OCI-LY7 (cell line): Measurements from ENCODE around the gene SASH1. TPM values are rescaled to one million over a fixed set of nuclear protein-coding genes. Genes with fewer than 3 reads are reported as not detected.

Source experiments
- BruUV-seq: library from RNA; stranded (reverse); fragments of 400-500 nt; replicated peaks from 2 replicates; lab custom pipeline; 2021; lab: Mats Ljungman, UMichigan
- CTCF ChIA-PET: fragments of 300-600 bp; sonication (Branson Sonifier 250); formaldehyde crosslinking; loops from one replicate; lab custom pipeline; 2022; ENCODE audit warnings: antibody characterized with exemption; ENCODE audit not compliant: unreplicated experiment; lab: Charles Lee
- POLR2A ChIA-PET: fragments of 300-600 bp; sonication (Branson Sonifier 250); formaldehyde crosslinking; loops from one replicate; lab custom pipeline; 2022; ENCODE audit warnings: antibody characterized with exemption; lab: Charles Lee
- DNase-seq: peaks from one replicate; pipeline ENCODE4 v3.0.0-alpha.2; 2015; ENCODE audit warnings: low spot score
- H2AFZ ChIP-seq: fragments of 200-600 bp; sonication (generic), shearing (Covaris generic); 2 replicates; pipeline ENCODE4 v1.6.1; 2014; ENCODE audit warnings: mild to moderate bottlenecking, antibody characterized with exemption, low read length, moderate library complexity
- H3K27ac ChIP-seq: fragments of 200-600 bp; sonication (generic); 2 replicates; pipeline ENCODE4 v1.5.1; 2014; ENCODE audit warnings: mixed run types, low read depth, mild to moderate bottlenecking, moderate library complexity, low read length, inconsistent platforms; ENCODE audit not compliant: poor library complexity, severe bottlenecking
- H3K36me3 ChIP-seq: fragments of 200-600 bp; sonication (generic); 2 replicates; pipeline ENCODE4 v1.6.1; 2014; ENCODE audit warnings: mild to moderate bottlenecking, antibody characterized with exemption, low read length, moderate library complexity, mixed read lengths; ENCODE audit not compliant: insufficient read depth
- H3K4me1 ChIP-seq: fragments of 200-600 bp; sonication (generic); 2 replicates; pipeline ENCODE4 v1.5.1; 2014; ENCODE audit warnings: mild to moderate bottlenecking, low read length; ENCODE audit not compliant: insufficient read depth, poor library complexity, severe bottlenecking
- H3K4me2 ChIP-seq: fragments of 200-600 bp; sonication (generic); 2 replicates; pipeline ENCODE4 v1.6.1; 2014; ENCODE audit warnings: mild to moderate bottlenecking, low read length
- H3K4me3 ChIP-seq: fragments of 200-600 bp; sonication (generic); 2 replicates; pipeline ENCODE4 v1.5.1; 2014; ENCODE audit warnings: mild to moderate bottlenecking, low read depth, low read length; ENCODE audit not compliant: poor library complexity, severe bottlenecking
- H3K79me2 ChIP-seq: fragments of 200-600 bp; sonication (generic); 2 replicates; pipeline ENCODE4 v1.6.1; 2016; ENCODE audit warnings: low read depth, mild to moderate bottlenecking, low read length, moderate library complexity, mixed read lengths; ENCODE audit not compliant: insufficient read depth
- H3K9me2 ChIP-seq: fragments of 200-600 bp; sonication (generic); 2 replicates; pipeline ENCODE4 v1.6.1; 2016; ENCODE audit warnings: mild to moderate bottlenecking, low read length, mixed read lengths; ENCODE audit not compliant: insufficient read depth
- H3K9me3 ChIP-seq: fragments of 200-600 bp; sonication (generic); 2 replicates; pipeline ENCODE4 v1.6.1; 2014; ENCODE audit warnings: mild to moderate bottlenecking, mixed run types, low read length, mixed read lengths
- H4K20me1 ChIP-seq: fragments of 200-600 bp; sonication (generic); 2 replicates; pipeline ENCODE4 v1.6.1; 2014; ENCODE audit warnings: mild to moderate bottlenecking, antibody characterized with exemption, low read length, moderate library complexity, mixed read lengths; ENCODE audit not compliant: insufficient read depth
- CTCF ChIP-seq: fragments of 200-600 bp; sonication (generic); conservative IDR thresholded peaks from 2 replicates; pipeline ENCODE4 v1.5.1; 2014; ENCODE audit warnings: mild to moderate bottlenecking, antibody characterized with exemption, low read length, moderate library complexity, mixed read lengths
- EZH2phosphoT487 ChIP-seq: fragments of 200-600 bp; sonication (generic); IDR thresholded peaks from 2 replicates; pipeline ENCODE4 v1.6.1; 2018; ENCODE audit warnings: low read depth, borderline replicate concordance, mild to moderate bottlenecking, mixed run types, antibody characterized with exemption, low read length, moderate library complexity, mixed read lengths
- intact Hi-C: fragments of 100-400 bp; cut with micrococcal nuclease; formaldehyde crosslinking; loops from one replicate; pipeline ENCODE4 v1.10.0; 2022; ENCODE audit not compliant: unreplicated experiment
- total RNA-seq, 2 experiments: library from RNA; depleted of rRNA in 1 of 2; stranded (reverse); fragments of >200 nt in 1 of 2; shearing (Covaris generic) in 1 of 2; gene quantifications; 2 replicates each; pipeline ENCODE4 v1.2.3, GENCODE V29; 2014 to 2022

The SASH1 gene
- total RNA-seq, 2 experiments from 2014 or later: not detected

DNA sequence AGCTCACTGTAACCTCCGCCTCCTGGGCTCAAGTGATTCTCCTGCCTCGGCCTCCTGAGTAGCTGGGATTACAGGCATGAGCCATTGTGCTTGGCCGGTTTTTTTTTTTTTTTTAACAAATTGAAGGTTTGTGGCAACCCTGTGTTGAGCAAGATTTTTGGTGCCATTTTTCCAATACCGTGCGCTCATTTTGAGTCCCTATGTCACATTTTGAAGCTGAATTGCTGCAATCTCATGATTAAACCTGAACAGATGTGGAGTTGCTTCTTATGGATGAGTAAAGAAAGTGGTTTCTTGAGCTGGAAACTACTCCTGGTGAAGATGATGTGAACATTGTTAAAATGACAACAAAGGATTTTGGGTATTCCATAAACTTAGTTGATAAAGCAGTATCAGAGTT, 16.6 kb downstream of the SASH1 start:
- DNase-seq: no peak
- H3K79me2 ChIP-seq: no peaks in the 10 kb centered on the region
- no peak overlapping the region for H3K4me2 ChIP-seq
- H3K4me3 ChIP-seq: no peak overlapping the region
- no peaks in the 10 kb centered on the region for H3K36me3 ChIP-seq
- POLR2A ChIA-PET: no interaction called here
- intact Hi-C loops: no loop called here
- H2AFZ ChIP-seq: no peak overlapping the region
- TF ChIP-seq CTCF (no peak), EZH2phosphoT487 (no peak)
- H3K9me3 ChIP-seq: no peaks in the 10 kb centered on the region
- H3K9me2 ChIP-seq: no peaks in the 10 kb centered on the region
- CTCF ChIA-PET: no interaction called here
- BruUV-seq: no TSS peak
- H3K4me1 ChIP-seq: no peaks in the 10 kb centered on the region
- no peak overlapping the region for H3K27ac ChIP-seq
- no peaks in the 10 kb centered on the region for H4K20me1 ChIP-seq

- H3K4me2 ChIP-seq: no peak overlapping the region
- no peaks in the 10 kb centered on the region for H3K4me1 ChIP-seq
- intact Hi-C loops: no loop called here
- H3K79me2 ChIP-seq: no peaks in the 10 kb centered on the region
- no peak overlapping the region for H3K27ac ChIP-seq
- H2AFZ ChIP-seq: no peak overlapping the region
- TF ChIP-seq EZH2phosphoT487: no peak
- TF ChIP-seq CTCF: no peak
- no peaks in the 10 kb centered on the region for H3K9me3 ChIP-seq
- POLR2A ChIA-PET: no interaction called here
- no TSS peak for BruUV-seq
- H3K36me3 ChIP-seq: no peaks in the 10 kb centered on the region
- H3K4me3 ChIP-seq: no peak overlapping the region
- CTCF ChIA-PET: no interaction called here
- H3K9me2 ChIP-seq: no peaks in the 10 kb centered on the region
- no peak for DNase-seq
- no peaks in the 10 kb centered on the region for H4K20me1 ChIP-seq
Observed at GRCh38 chr6:148364056-148364824, 21.6 kb downstream of the SASH1 start.

DNA sequence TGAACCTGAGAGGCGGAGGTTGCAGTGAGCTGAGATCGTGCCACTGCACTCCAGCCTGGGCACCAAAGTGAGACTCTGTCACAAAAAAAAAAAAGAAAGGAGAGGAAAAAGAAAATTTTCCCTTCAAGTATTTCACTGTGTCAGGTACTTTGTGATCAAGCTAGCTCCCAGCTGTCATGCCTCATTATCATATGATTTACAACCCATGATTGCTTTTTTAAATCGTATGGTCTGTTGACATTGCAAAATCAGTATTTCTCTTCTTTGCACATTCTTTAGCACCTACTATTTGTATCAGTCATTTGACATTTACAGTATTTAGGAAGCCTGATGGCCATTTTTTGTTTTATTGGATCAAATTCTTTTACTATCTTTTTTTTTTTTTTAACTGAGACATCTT, 22.4 kb downstream of the SASH1 start:
- POLR2A ChIA-PET: interaction anchor here (0.7 kb wide), 1 partner anchor 298 kb away, joined by 3 read pairs; no protein-coding TSS in a partner anchor
- intact Hi-C loops: no loop called here
- Histone ChIP-seq H3K4me1 (no peaks in the 10 kb centered on the region), H3K4me3 (no peak overlapping the region), H3K36me3 (no peaks in the 10 kb centered on the region), H4K20me1 (no peaks in the 10 kb centered on the region), H3K4me2 (no peak overlapping the region), H3K27ac (no peak overlapping the region), H3K9me2 (no peaks in the 10 kb centered on the region), H2AFZ (no peak overlapping the region), H3K79me2 (no peaks in the 10 kb centered on the region), H3K9me3 (no peaks in the 10 kb centered on the region)
- DNase-seq: no peak
- TF ChIP-seq EZH2phosphoT487 (no peak), CTCF (no peak)
- CTCF ChIA-PET: no interaction called here
- no TSS peak for BruUV-seq
